Prostate gland (tissue), 2 donors: Measurements from ENCODE around the gene ZSCAN31. TPM values are rescaled to one million over a fixed set of nuclear protein-coding genes. Genes with fewer than 3 reads are reported as not detected.

Experiments
- DNase-seq: peaks from one replicate; pipeline ENCODE4 v3.0.0-alpha.2; 2019; ENCODE audit warnings: low spot score
- H3K27ac ChIP-seq, 2 donors: fragments of 200-600 bp; sonication (generic); 2 replicates each; pipeline ENCODE4 v1.5.1; 2017 to 2019
- H3K27me3 ChIP-seq: fragments of 200-600 bp; sonication (generic); replicated peaks from 2 replicates; pipeline ENCODE4 v1.5.1; 2019; ENCODE audit not compliant: insufficient read depth
- H3K36me3 ChIP-seq, 2 donors: fragments of 200-600 bp; sonication (generic); 1 replicate in 1 of 2; 2 replicates in 1 of 2; pipeline versions ENCODE4 v1.5.1 to v1.8.1; 2017 to 2019
- H3K4me1 ChIP-seq: fragments of 200-600 bp; sonication (generic); replicated peaks from 2 replicates; pipeline ENCODE4 v1.5.1; 2019
- H3K4me3 ChIP-seq, 2 donors: fragments of 200-600 bp; sonication (generic); 2 replicates each; pipeline ENCODE4 v1.5.1; 2017 to 2019
- H3K9me3 ChIP-seq: fragments of 200-600 bp; sonication (generic); 2 replicates; pipeline ENCODE4 v1.5.1; 2017
- CTCF ChIP-seq, 4 experiments: fragments of 200-600 bp in 2 of 4; fragments of 450-650 bp in 2 of 4; sonication (generic) in 2 of 4; IDR thresholded peaks; 1 replicate in 3 of 4; 2 replicates in 1 of 4; pipeline ENCODE4 v1.5.1; 2016 to 2019; ENCODE audit warnings: antibody characterized with exemption in 4 of 4, mild to moderate bottlenecking in 2 of 4, moderate library complexity in 2 of 4
- POLR2A ChIP-seq: fragments of 450-650 bp; IDR thresholded peaks from one replicate; pipeline ENCODE4 v1.6.1; 2016; ENCODE audit warnings: antibody characterized with exemption, mild to moderate bottlenecking
- POLR2AphosphoS5 ChIP-seq: sonication (generic); formaldehyde crosslinking; IDR thresholded peaks from one replicate; pipeline ENCODE4 v1.6.1; 2017; ENCODE audit warnings: antibody characterized with exemption
- WGBS: methylation state at CpG from one replicate; pipeline ENCODE4 v1.1.5; 2018; 5-methylcytosine and 5-hydroxymethylcytosine counted together
- intact Hi-C: fragments of 100-400 bp; cut with DNase I; formaldehyde crosslinking; loops from one replicate; pipeline ENCODE4 v1.14.2; 2022
- total RNA-seq, 2 donors: library from RNA; depleted of rRNA; stranded (reverse); fragments of >200 nt; gene quantifications; one replicate each; pipeline ENCODE4 v1.1.0, GENCODE V29; 2016

The ZSCAN31 gene
- total RNA-seq, 2 donors from 2014 or later = 13.7 to 21.7 TPM

GRCh38 chr6:28340310-28341095 lies 4.6 kb upstream of the ZSCAN31 start:
- intact Hi-C loops = no loop called here
- no peaks in the 10 kb centered on the region for H3K36me3 ChIP-seq
- DNase-seq = no peak
- TF ChIP-seq CTCF (IDR thresholded peaks at IDR 0.05) (no peak), POLR2A (no peak), POLR2AphosphoS5 (no peak)
- H3K27ac ChIP-seq = no peak overlapping the region
- 93% methylated on average over 1 of the region's 1 CpG for WGBS
- H3K27me3 ChIP-seq = no peaks in the 10 kb centered on the region
- H3K9me3 ChIP-seq = no peaks in the 10 kb centered on the region
- H3K4me1 ChIP-seq = no peaks in the 10 kb centered on the region
- H3K4me3 ChIP-seq = no peak overlapping the region

- Histone ChIP-seq H3K27me3 (no peaks in the 10 kb centered on the region), H3K4me1 (no peaks in the 10 kb centered on the region), H3K4me3 (no peak overlapping the region), H3K27ac (peak overlapping the region; percentile 97 to 99), H3K9me3 (no peaks in the 10 kb centered on the region), H3K36me3 (no peaks in the 10 kb centered on the region)
- DNase-seq = no peak
- TF ChIP-seq CTCF (IDR thresholded peaks at IDR 0.05) = no peak
- TF ChIP-seq POLR2AphosphoS5 = no peak
- TF ChIP-seq POLR2A = no peak
- intact Hi-C loops = loop anchor here (5.0 kb wide), 2 partner anchors 70 to 200 kb away; partner anchors contain the start of gene ZSCAN26
Observed at GRCh38 chr6:28337121-28337520, 1.2 kb upstream of the ZSCAN31 start.

- no peaks in the 10 kb centered on the region for H3K27me3 ChIP-seq
- 5% methylated on average over 24 of the region's 24 CpGs for WGBS
Observed at GRCh38 chr6:28336284-28337120, 554 bp upstream of the ZSCAN31 start.

GRCh38 chr6:28335040-28335563 lies 846 bp downstream of the ZSCAN31 start:
- no peaks in the 10 kb centered on the region for H3K27me3 ChIP-seq
- no peaks in the 10 kb centered on the region for H3K9me3 ChIP-seq
- peak overlapping the region; percentile 97 to 99 for H3K27ac ChIP-seq
- no peaks in the 10 kb centered on the region for H3K4me1 ChIP-seq
- no peak for TF ChIP-seq POLR2A
- no peaks in the 10 kb centered on the region for H3K36me3 ChIP-seq
- peak overlapping the region; percentile 56 to 60 for H3K4me3 ChIP-seq
- WGBS = 33% methylated on average over 12 of the region's 12 CpGs
- no peak for DNase-seq
- intact Hi-C loops = loop anchor here (5.0 kb wide), 2 partner anchors 68 to 198 kb away; partner anchors contain the start of gene ZSCAN26

More at GRCh38 chr6:28336284-28337120, 554 bp upstream of the ZSCAN31 start:
- DNase-seq = peak; percentile 31
- H3K9me3 ChIP-seq = no peaks in the 10 kb centered on the region
- H3K36me3 ChIP-seq = no peaks in the 10 kb centered on the region
- H3K4me1 ChIP-seq = no peaks in the 10 kb centered on the region
- no peak for TF ChIP-seq POLR2AphosphoS5
- no peak for TF ChIP-seq POLR2A
- TF ChIP-seq CTCF (IDR thresholded peaks at IDR 0.05) = no peak
- H3K27ac ChIP-seq = peak overlapping the region; percentile 97 to 99
- intact Hi-C loops = loop anchor here (5.0 kb wide), 2 partner anchors 69 to 199 kb away; partner anchors contain the start of gene ZSCAN26
- peak overlapping the region; percentile 56 to 60 for H3K4me3 ChIP-seq
